Liver (tissue), 9 donors: ENCODE measurements around the gene STK38L. TPM values are rescaled to one million over a fixed set of nuclear protein-coding genes. Genes with fewer than 3 reads are reported as not detected.

Experiments
- DNase-seq: peaks from one replicate; pipeline ENCODE4 v3.0.0-alpha.2; 2017; ENCODE audit warnings: low spot score
- H3K27ac ChIP-seq, 2 donors: one replicate each; pipeline ENCODE4 v1.7.0; 2013; ENCODE audit warnings: inconsistent platforms in 2 of 2, low read length in 2 of 2, control low read depth in 1 of 2, low read depth in 1 of 2, mild to moderate bottlenecking in 1 of 2
- H3K27me3 ChIP-seq, 4 donors: one replicate each; pipeline versions ENCODE4 v1.6.1 to v1.7.0; 2013; ENCODE audit warnings: low read length in 3 of 4, inconsistent platforms in 1 of 4, mild to moderate bottlenecking in 1 of 4, moderate library complexity in 1 of 4; ENCODE audit not compliant: control insufficient read depth in 4 of 4, insufficient read depth in 4 of 4
- H3K36me3 ChIP-seq, 4 donors: one replicate each; pipeline versions ENCODE4 v1.6.1 to v1.7.0; 2013; ENCODE audit warnings: low read length in 3 of 4, mild to moderate bottlenecking in 3 of 4, low read depth in 1 of 4, moderate library complexity in 1 of 4; ENCODE audit not compliant: control insufficient read depth in 4 of 4, insufficient read depth in 3 of 4
- H3K4me1 ChIP-seq, 4 donors: one replicate each; pipeline versions ENCODE4 v1.6.1 to v1.7.0; 2013; ENCODE audit warnings: low read length in 3 of 4, mild to moderate bottlenecking in 3 of 4, moderate library complexity in 1 of 4; ENCODE audit not compliant: control insufficient read depth in 4 of 4, insufficient read depth in 4 of 4
- H3K4me3 ChIP-seq, 3 donors: one replicate each; pipeline versions ENCODE4 v1.6.1 to v1.7.0; 2013; ENCODE audit warnings: low read length in 3 of 3, control low read depth in 1 of 3, low read depth in 1 of 3, mild to moderate bottlenecking in 1 of 3
- H3K9ac ChIP-seq, 2 donors: one replicate each; pipeline ENCODE4 v1.7.0; 2013; ENCODE audit warnings: low read length in 2 of 2, mild to moderate bottlenecking in 2 of 2, moderate library complexity in 2 of 2, control low read depth in 1 of 2, low read depth in 1 of 2
- H3K9me3 ChIP-seq, 4 donors: one replicate each; pipeline versions ENCODE4 v1.6.1 to v1.7.0; 2013; ENCODE audit warnings: low read length in 3 of 4; ENCODE audit not compliant: control insufficient read depth in 4 of 4
- ATF3 ChIP-seq: IDR thresholded peaks from 2 replicates; pipeline ENCODE4 v1.6.1; 2016; ENCODE audit warnings: antibody characterized with exemption
- GABPA ChIP-seq, 2 donors: IDR thresholded peaks in 1 of 2; conservative IDR thresholded peaks in 1 of 2; 2 replicates each; pipeline ENCODE4 v1.6.1; 2016; ENCODE audit warnings: antibody characterized with exemption in 2 of 2, mild to moderate bottlenecking in 1 of 2, moderate library complexity in 1 of 2
- HNF4A ChIP-seq, 2 donors: conservative IDR thresholded peaks; 2 replicates each; pipeline ENCODE4 v1.6.1; 2016; ENCODE audit warnings: antibody characterized with exemption in 2 of 2, mild to moderate bottlenecking in 2 of 2
- HNF4G ChIP-seq: IDR thresholded peaks from 2 replicates; pipeline ENCODE4 v1.6.1; 2016; ENCODE audit warnings: antibody characterized with exemption
- JUND ChIP-seq, 2 donors: IDR thresholded peaks; 2 replicates each; pipeline ENCODE4 v1.6.1; 2016; ENCODE audit warnings: antibody characterized with exemption in 2 of 2
- NR2F2 ChIP-seq: IDR thresholded peaks from 2 replicates; pipeline ENCODE4 v1.6.1; 2016; ENCODE audit warnings: antibody characterized with exemption
- RAD21 ChIP-seq, 2 donors: IDR thresholded peaks; 2 replicates each; pipeline ENCODE4 v1.6.1; 2016; ENCODE audit warnings: antibody characterized with exemption in 2 of 2, mild to moderate bottlenecking in 2 of 2
- RXRA ChIP-seq, 2 donors: IDR thresholded peaks; 2 replicates each; pipeline ENCODE4 v1.6.1; 2017 to 2018; ENCODE audit warnings: antibody characterized with exemption in 2 of 2, mild to moderate bottlenecking in 1 of 2
- TAF1 ChIP-seq: conservative IDR thresholded peaks from 2 replicates; pipeline ENCODE4 v1.6.1; 2016; ENCODE audit warnings: antibody characterized with exemption, mild to moderate bottlenecking
- YY1 ChIP-seq: IDR thresholded peaks from 2 replicates; pipeline ENCODE4 v1.6.1; 2016; ENCODE audit warnings: antibody characterized with exemption, mild to moderate bottlenecking
- WGBS: extraction: QIAGEN DNeasy Blood & Tissue Kit; methylation state at CpG from one replicate; pipeline ENCODE4 v1.1.7; 2013; 5-methylcytosine and 5-hydroxymethylcytosine counted together
- polyA plus RNA-seq, 2 donors: library from polyadenylated mRNA; stranded (reverse) in 1 of 2; unstranded in 1 of 2; fragments of 200-250 nt in 1 of 2; fragments of >200 nt in 1 of 2; fragmentation: Nextera tagmentation in 1 of 2; extraction: Ambion mirVana in 1 of 2; gene quantifications; one replicate each; pipeline versions ENCODE4 v1.2.1 to v1.2.3, GENCODE V29; 2013 to 2015
- total RNA-seq, 2 donors: library from RNA; depleted of rRNA; stranded (reverse); fragments of >200 nt; gene quantifications; one replicate each; pipeline ENCODE4 v1.2.3, GENCODE V29; 2014
- TF ChIP-seq, protein P1 (sequence below): fragments of 150-350 bp; IDR thresholded peaks from 2 replicates; pipeline ENCODE4 v1.5.1; 2017; ENCODE audit warnings: improper control_type of control experiment, low read depth, low read length; ENCODE audit not compliant: missing input control
- TF ChIP-seq, protein P2 (sequence below): IDR thresholded peaks from 2 replicates; pipeline ENCODE4 v1.6.1; 2016; ENCODE audit warnings: antibody characterized with exemption
- TF ChIP-seq, protein P3 (sequence below): IDR thresholded peaks from 2 replicates; pipeline ENCODE4 v1.6.1; 2016; ENCODE audit warnings: antibody characterized with exemption, mild to moderate bottlenecking
- donor health status: healthy.
- donor health status: healthy.
- donor health status: healthy.
- donor health status: healthy.
- donor health status: healthy.

Gene STK38L
- total and polyA plus RNA-seq, 4 donors = 2.8 to 8.6 (median 6.6) TPM

- TF ChIP-seq, protein P1, sequence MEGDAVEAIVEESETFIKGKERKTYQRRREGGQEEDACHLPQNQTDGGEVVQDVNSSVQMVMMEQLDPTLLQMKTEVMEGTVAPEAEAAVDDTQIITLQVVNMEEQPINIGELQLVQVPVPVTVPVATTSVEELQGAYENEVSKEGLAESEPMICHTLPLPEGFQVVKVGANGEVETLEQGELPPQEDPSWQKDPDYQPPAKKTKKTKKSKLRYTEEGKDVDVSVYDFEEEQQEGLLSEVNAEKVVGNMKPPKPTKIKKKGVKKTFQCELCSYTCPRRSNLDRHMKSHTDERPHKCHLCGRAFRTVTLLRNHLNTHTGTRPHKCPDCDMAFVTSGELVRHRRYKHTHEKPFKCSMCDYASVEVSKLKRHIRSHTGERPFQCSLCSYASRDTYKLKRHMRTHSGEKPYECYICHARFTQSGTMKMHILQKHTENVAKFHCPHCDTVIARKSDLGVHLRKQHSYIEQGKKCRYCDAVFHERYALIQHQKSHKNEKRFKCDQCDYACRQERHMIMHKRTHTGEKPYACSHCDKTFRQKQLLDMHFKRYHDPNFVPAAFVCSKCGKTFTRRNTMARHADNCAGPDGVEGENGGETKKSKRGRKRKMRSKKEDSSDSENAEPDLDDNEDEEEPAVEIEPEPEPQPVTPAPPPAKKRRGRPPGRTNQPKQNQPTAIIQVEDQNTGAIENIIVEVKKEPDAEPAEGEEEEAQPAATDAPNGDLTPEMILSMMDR = no peak
- no peak for TF ChIP-seq RAD21 (IDR thresholded peaks at IDR 0.05)
These were observed 99.3 kb downstream of the STK38L start (continued) for GRCh38 chr12:27343255-27344000.

GRCh38 chr12:27344246-27344645 is 100.2 kb downstream of the STK38L start:
- 68% methylated on average over 2 of the region's 2 CpGs for WGBS
- Histone ChIP-seq H3K36me3 (no peaks in the 10 kb centered on the region), H3K4me3 (no peak overlapping the region), H3K9me3 (no peaks in the 10 kb centered on the region), H3K4me1 (peaks cover 0 to 5% (median 1%) of the 10 kb centered on the region in 4 donors), H3K9ac (no peak overlapping the region), H3K27me3 (no peaks in the 10 kb centered on the region), H3K27ac (no peak overlapping the region)
- TF ChIP-seq TAF1 (no peak), RXRA (IDR thresholded peaks at IDR 0.05) (peak; percentile 36 to 43), HNF4A (conservative IDR thresholded peaks at IDR 0.05) (peak in 1 of 2 donors; percentile 15)
- no peak for DNase-seq

DNA sequence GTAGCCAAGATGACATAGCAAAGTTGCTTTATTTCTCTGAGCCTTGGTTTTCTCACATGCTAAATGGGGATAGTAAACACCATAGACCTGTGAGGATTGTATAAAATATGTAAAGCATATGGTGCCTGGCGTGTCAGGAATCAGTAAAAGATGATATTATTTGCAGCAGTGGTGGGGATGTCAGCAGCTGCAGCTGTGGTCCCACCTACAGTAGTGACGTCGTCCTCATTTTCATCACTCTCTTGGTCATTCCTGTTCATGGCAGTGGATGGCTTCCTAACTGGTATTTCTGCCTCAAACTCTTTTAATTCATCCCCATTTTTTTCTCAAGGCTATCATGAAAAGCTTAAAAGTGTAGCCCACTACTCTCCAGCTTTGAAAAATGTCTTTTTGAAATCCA is 100.7 kb downstream of the STK38L start:
- Histone ChIP-seq H3K36me3 (no peaks in the 10 kb centered on the region), H3K9ac (no peak overlapping the region), H3K9me3 (no peaks in the 10 kb centered on the region), H3K4me1 (peaks cover 0 to 5% (median 1%) of the 10 kb centered on the region in 4 donors), H3K4me3 (no peak overlapping the region), H3K27me3 (no peaks in the 10 kb centered on the region), H3K27ac (no peak overlapping the region)
- DNase-seq = no peak
- no peak for TF ChIP-seq RAD21 (IDR thresholded peaks at IDR 0.05)
- TF ChIP-seq, protein P2, sequence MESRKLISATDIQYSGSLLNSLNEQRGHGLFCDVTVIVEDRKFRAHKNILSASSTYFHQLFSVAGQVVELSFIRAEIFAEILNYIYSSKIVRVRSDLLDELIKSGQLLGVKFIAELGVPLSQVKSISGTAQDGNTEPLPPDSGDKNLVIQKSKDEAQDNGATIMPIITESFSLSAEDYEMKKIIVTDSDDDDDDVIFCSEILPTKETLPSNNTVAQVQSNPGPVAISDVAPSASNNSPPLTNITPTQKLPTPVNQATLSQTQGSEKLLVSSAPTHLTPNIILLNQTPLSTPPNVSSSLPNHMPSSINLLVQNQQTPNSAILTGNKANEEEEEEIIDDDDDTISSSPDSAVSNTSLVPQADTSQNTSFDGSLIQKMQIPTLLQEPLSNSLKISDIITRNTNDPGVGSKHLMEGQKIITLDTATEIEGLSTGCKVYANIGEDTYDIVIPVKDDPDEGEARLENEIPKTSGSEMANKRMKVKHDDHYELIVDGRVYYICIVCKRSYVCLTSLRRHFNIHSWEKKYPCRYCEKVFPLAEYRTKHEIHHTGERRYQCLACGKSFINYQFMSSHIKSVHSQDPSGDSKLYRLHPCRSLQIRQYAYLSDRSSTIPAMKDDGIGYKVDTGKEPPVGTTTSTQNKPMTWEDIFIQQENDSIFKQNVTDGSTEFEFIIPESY = no peak
- no peak for TF ChIP-seq NR2F2
- no peak for TF ChIP-seq GABPA (IDR thresholded peaks at IDR 0.05 in 1 of 2, conservative IDR thresholded peaks at IDR 0.05 in 1 of 2)
- TF ChIP-seq RXRA (IDR thresholded peaks at IDR 0.05) = no peak
- 66% methylated on average over 3 of the region's 3 CpGs for WGBS

GRCh38 chr12:27345376-27345775 is 101.3 kb downstream of the STK38L start:
- H3K36me3 ChIP-seq = no peaks in the 10 kb centered on the region
- no peak for DNase-seq
- no peak overlapping the region for H3K27ac ChIP-seq
- 93% methylated on average over 4 of the region's 4 CpGs for WGBS
- peaks cover 0 to 5% (median 1%) of the 10 kb centered on the region in 4 donors for H3K4me1 ChIP-seq
- no peaks in the 10 kb centered on the region for H3K9me3 ChIP-seq
- no peak for TF ChIP-seq HNF4G
- no peak for TF ChIP-seq YY1
- no peak for TF ChIP-seq RXRA (IDR thresholded peaks at IDR 0.05)
- TF ChIP-seq HNF4A (conservative IDR thresholded peaks at IDR 0.05) = no peak
- TF ChIP-seq, protein P3, sequence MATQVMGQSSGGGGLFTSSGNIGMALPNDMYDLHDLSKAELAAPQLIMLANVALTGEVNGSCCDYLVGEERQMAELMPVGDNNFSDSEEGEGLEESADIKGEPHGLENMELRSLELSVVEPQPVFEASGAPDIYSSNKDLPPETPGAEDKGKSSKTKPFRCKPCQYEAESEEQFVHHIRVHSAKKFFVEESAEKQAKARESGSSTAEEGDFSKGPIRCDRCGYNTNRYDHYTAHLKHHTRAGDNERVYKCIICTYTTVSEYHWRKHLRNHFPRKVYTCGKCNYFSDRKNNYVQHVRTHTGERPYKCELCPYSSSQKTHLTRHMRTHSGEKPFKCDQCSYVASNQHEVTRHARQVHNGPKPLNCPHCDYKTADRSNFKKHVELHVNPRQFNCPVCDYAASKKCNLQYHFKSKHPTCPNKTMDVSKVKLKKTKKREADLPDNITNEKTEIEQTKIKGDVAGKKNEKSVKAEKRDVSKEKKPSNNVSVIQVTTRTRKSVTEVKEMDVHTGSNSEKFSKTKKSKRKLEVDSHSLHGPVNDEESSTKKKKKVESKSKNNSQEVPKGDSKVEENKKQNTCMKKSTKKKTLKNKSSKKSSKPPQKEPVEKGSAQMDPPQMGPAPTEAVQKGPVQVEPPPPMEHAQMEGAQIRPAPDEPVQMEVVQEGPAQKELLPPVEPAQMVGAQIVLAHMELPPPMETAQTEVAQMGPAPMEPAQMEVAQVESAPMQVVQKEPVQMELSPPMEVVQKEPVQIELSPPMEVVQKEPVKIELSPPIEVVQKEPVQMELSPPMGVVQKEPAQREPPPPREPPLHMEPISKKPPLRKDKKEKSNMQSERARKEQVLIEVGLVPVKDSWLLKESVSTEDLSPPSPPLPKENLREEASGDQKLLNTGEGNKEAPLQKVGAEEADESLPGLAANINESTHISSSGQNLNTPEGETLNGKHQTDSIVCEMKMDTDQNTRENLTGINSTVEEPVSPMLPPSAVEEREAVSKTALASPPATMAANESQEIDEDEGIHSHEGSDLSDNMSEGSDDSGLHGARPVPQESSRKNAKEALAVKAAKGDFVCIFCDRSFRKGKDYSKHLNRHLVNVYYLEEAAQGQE = no peak
- no peak for TF ChIP-seq GABPA (IDR thresholded peaks at IDR 0.05 in 1 of 2, conservative IDR thresholded peaks at IDR 0.05 in 1 of 2)
- no peak for TF ChIP-seq JUND (IDR thresholded peaks at IDR 0.05)
- TF ChIP-seq NR2F2 = no peak
- no peak for TF ChIP-seq ATF3
- no peaks in the 10 kb centered on the region for H3K27me3 ChIP-seq
- H3K4me3 ChIP-seq = no peak overlapping the region
- no peak overlapping the region for H3K9ac ChIP-seq
